HG02970 (cell line): Measurements from ENCODE around the gene EHF.

Experiments used
- ATAC-seq: cut with Tn5 transposase; IDR thresholded peaks from one replicate; pipeline ENCODE4 v1.9.1; 2021; ENCODE audit warnings: mild to moderate bottlenecking, moderate library complexity, moderate number of reproducible peaks; ENCODE audit not compliant: unreplicated experiment, low FRiP score

The EHF gene

GRCh38 chr11:34642001-34642554 lies 21.2 kb downstream of the EHF start:
- ATAC-seq = no peak

- no peak for ATAC-seq
These were observed 22.0 kb downstream of the EHF start for GRCh38 chr11:34642873-34643272.

- ATAC-seq = no peak
These were observed 22.4 kb downstream of the EHF start for GRCh38 chr11:34643311-34643710.

- ATAC-seq = no peak
These were observed 23.0 kb downstream of the EHF start for GRCh38 chr11:34643846-34644245.

GRCh38 chr11:34644669-34645406 lies 23.9 kb downstream of the EHF start:
- ATAC-seq = no peak

- no peak for ATAC-seq
These were observed 25.5 kb downstream of the EHF start for GRCh38 chr11:34646431-34646830.

- ATAC-seq = no peak
These were observed 26.2 kb downstream of the EHF start for GRCh38 chr11:34647131-34647530.

- ATAC-seq = no peak
These were observed 26.6 kb downstream of the EHF start for GRCh38 chr11:34647532-34647931.

- ATAC-seq = no peak
These were observed 27.1 kb downstream of the EHF start for GRCh38 chr11:34648036-34648435.

- ATAC-seq = no peak
These were observed 28.7 kb downstream of the EHF start for GRCh38 chr11:34649597-34649996.

GRCh38 chr11:34650528-34650927 lies 29.6 kb downstream of the EHF start:
- peak; percentile 89 for ATAC-seq

GRCh38 chr11:34651551-34651950 lies 30.7 kb downstream of the EHF start:
- no peak for ATAC-seq

GRCh38 chr11:34652191-34652973 lies 31.5 kb downstream of the EHF start:
- ATAC-seq = no peak

GRCh38 chr11:34653031-34653430 lies 32.1 kb downstream of the EHF start:
- ATAC-seq = no peak

- ATAC-seq = no peak
These were observed 33.1 kb downstream of the EHF start for GRCh38 chr11:34653851-34654482.

- no peak for ATAC-seq
These were observed 33.8 kb downstream of the EHF start for GRCh38 chr11:34654483-34655334.

- ATAC-seq = no peak
These were observed 34.6 kb downstream of the EHF start for GRCh38 chr11:34655335-34656008.

- no peak for ATAC-seq
These were observed 35.3 kb downstream of the EHF start for GRCh38 chr11:34656062-34656720.
